ENCODE results near the gene IFITM5. TPM values are rescaled to one million over a fixed set of nuclear protein-coding genes. Genes with fewer than 3 reads are reported as not detected.

The IFITM5 gene
- total RNA-seq, 1 donor from 2014 or later = not detected

DNA sequence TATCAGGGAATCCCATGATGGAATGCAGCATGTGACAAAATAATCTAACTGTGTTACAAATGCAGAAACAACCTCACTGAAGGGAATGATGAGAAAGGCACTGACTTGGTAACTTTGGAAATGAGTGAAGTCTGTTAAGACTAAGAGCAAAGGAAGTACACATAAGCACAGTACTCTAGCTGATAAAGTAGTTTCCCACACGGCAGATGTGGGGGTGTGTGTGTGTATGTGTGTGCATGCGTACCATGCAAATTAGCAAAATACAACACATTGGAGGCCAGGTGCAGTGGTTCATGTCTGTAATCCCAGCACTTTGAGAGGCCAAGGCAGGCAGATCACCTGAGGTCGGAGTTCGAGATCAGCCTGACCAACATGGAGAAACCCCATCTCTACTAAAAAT, 37.7 kb downstream of the IFITM5 start:
- Mint-ChIP-seq H3K9me3 (peaks cover 9% of the 10 kb centered on the region), H3K4me3 (no peak overlapping the region), H3K27ac (no peak overlapping the region), H3K4me1 (no peaks in the 10 kb centered on the region), H3K27me3 (ENCODE audit: low read depth) (peaks cover 1% of the 10 kb centered on the region), H3K36me3 (no peaks in the 10 kb centered on the region)
- TF ChIP-seq, protein P1, sequence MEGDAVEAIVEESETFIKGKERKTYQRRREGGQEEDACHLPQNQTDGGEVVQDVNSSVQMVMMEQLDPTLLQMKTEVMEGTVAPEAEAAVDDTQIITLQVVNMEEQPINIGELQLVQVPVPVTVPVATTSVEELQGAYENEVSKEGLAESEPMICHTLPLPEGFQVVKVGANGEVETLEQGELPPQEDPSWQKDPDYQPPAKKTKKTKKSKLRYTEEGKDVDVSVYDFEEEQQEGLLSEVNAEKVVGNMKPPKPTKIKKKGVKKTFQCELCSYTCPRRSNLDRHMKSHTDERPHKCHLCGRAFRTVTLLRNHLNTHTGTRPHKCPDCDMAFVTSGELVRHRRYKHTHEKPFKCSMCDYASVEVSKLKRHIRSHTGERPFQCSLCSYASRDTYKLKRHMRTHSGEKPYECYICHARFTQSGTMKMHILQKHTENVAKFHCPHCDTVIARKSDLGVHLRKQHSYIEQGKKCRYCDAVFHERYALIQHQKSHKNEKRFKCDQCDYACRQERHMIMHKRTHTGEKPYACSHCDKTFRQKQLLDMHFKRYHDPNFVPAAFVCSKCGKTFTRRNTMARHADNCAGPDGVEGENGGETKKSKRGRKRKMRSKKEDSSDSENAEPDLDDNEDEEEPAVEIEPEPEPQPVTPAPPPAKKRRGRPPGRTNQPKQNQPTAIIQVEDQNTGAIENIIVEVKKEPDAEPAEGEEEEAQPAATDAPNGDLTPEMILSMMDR (IDR thresholded peaks at IDR 0.05; ENCODE audit: unreplicated experiment) = no peak
- DNase-seq (ENCODE audit: low spot score in 2 of 2, unreplicated experiment in 2 of 2) = no peak

DNA sequence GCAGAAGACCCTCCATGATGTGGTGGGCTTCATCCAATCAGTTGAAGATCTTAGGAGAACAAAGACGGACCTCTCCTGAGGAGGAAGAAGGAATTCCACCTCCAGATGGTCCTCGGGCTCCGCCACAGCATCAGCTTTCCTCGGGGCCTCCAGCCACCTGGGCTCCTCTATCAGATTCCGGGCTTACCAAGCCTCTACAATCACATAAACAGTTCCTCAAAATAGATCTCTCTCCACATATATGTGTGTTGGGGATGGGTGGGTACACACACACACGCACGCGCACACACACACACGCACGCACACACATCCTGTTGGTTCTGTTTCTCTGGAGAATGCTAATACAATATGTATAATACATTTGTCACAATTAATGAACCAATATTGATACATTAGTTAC, 39.9 kb downstream of the IFITM5 start:
- TF ChIP-seq, protein P1 (IDR thresholded peaks at IDR 0.05; ENCODE audit: unreplicated experiment) = no peak
- Mint-ChIP-seq H3K27me3 (ENCODE audit: low read depth) (peaks cover 1% of the 10 kb centered on the region), H3K27ac (no peak overlapping the region), H3K4me1 (no peaks in the 10 kb centered on the region), H3K9me3 (peaks cover 8% of the 10 kb centered on the region), H3K36me3 (no peaks in the 10 kb centered on the region), H3K4me3 (no peak overlapping the region)
- DNase-seq (ENCODE audit: low spot score in 2 of 2, unreplicated experiment in 2 of 2) = no peak

DNA sequence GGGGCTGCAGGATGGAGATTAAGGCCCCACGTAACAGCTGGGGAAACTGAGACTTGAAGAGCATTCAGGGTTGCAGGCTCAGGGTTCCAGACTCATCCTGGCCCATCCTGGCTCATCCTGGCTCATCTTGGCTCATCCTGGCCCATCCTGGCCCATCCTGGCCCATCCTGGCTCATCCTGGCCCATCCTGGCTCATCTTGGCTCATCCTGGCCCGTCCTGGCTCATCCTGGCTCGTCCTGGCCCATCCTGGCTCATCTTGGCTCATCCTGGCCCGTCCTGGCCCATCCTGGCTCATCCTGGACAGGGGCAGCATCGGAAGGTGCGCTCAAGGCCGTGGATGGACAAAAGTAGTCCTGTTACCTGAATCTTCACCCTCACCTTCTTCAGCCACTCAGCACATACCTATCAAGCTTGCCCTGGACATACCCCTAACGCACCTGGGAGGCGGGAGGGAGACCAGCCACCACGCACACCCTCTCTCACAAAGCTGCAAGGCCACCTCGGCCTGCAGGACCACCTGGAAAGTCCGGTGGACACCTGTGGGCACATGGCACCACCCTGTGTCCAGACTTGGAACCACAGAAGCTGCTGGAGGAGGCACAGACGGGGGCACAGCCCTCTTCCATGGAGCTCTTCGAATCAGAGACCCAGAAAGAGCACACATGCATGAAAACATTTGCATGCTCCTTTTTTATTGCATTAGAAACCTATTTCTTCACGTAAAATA, 41.4 kb downstream of the IFITM5 start:
- H3K36me3 Mint-ChIP-seq = peaks cover 4% of the 10 kb centered on the region
- TF ChIP-seq, protein P1 (IDR thresholded peaks at IDR 0.05; ENCODE audit: unreplicated experiment) = no peak

DNA sequence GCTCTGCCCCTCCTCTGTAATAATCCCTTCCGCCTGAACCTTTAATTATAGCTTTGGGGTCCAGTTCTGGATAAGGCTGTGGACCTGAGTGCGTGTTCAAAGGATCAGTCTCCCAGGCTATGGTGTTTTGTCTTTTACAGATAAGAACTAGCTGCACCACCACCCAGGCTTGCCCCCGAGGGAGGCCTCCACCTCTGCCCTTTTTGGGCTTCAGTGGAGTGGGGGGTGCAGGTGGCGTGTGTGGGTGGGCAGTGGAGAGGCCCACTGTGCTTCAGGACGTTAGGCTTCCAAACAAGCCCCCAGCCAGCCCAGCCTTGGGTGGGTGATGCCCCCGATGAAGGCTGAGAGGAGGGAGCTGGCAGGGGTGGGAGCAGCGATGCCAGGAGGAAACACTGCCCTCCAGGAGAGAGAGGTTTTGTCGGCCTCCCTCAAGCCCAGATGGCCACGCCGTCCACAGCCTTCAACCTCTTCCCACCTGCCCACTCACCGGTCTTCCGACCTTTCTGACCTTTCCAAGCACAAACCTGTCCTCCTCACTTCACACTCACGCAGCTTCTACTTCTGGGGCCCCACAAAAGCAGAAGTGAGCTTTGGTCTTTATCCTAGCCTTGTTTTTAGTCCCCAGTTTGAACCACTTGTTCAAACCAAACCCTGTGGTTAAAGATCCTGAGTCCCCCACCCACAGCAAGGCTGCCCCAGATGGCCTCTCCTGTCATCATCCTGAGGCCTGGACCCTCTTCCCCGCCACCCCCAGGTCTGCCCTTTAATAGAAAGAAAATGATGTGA, 42.2 kb downstream of the IFITM5 start:
- no peak for DNase-seq (ENCODE audit: low spot score in 2 of 2, unreplicated experiment in 2 of 2)
- no peak overlapping the region for H3K4me3 Mint-ChIP-seq
- H3K9me3 Mint-ChIP-seq = peaks cover 8% of the 10 kb centered on the region
- TF ChIP-seq, protein P1 (IDR thresholded peaks at IDR 0.05; ENCODE audit: unreplicated experiment) = no peak
- H3K4me1 Mint-ChIP-seq = no peaks in the 10 kb centered on the region
- peaks cover 10% of the 10 kb centered on the region for H3K36me3 Mint-ChIP-seq
- peaks cover 1% of the 10 kb centered on the region for H3K27me3 Mint-ChIP-seq (ENCODE audit: low read depth)
- no peak overlapping the region for H3K27ac Mint-ChIP-seq

More for the DNA sequence above, 41.4 kb downstream of the IFITM5 start:
- Mint-ChIP-seq H3K4me1 (no peaks in the 10 kb centered on the region), H3K9me3 (peaks cover 8% of the 10 kb centered on the region), H3K27me3 (ENCODE audit: low read depth) (peaks cover 1% of the 10 kb centered on the region), H3K27ac (no peak overlapping the region), H3K4me3 (no peak overlapping the region)
- no peak for DNase-seq (ENCODE audit: low spot score in 2 of 2, unreplicated experiment in 2 of 2)

DNA sequence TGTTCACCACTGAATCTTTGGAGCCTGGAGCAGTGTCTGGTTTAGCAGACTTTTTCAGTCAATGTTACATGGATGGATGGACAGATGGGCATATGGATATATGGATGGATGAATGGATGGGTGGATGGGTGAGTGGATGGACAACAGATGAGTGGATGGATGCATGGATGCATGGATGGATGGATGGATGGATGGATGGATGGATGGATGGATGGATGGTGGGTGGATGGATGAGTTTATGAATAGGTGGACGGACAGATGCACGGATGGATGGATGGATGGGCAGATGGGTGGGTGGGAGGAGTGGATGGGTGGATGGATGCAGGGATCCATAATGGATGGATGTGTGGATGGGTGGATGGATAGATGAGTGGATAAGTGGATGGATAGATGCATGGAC, 43.5 kb downstream of the IFITM5 start:
- TF ChIP-seq, protein P1 (IDR thresholded peaks at IDR 0.05; ENCODE audit: unreplicated experiment) = no peak
- Mint-ChIP-seq H3K4me1 (no peaks in the 10 kb centered on the region), H3K36me3 (peaks cover 18% of the 10 kb centered on the region), H3K9me3 (no peaks in the 10 kb centered on the region), H3K4me3 (no peak overlapping the region), H3K27ac (no peak overlapping the region), H3K27me3 (ENCODE audit: low read depth) (peaks cover 1% of the 10 kb centered on the region)
- no peak for DNase-seq (ENCODE audit: low spot score in 2 of 2, unreplicated experiment in 2 of 2)
